ENCODE data around the gene ZBTB7A. TPM values are rescaled to one million over a fixed set of nuclear protein-coding genes. Genes with fewer than 3 reads are reported as not detected.
A peak's percentile ranks its signal among the peaks of the same experiment; 100 is the strongest.

ZBTB7A gene
- total RNA-seq, 6 experiments from 2014 or later, result 19.0 to 38.5 (median 27.7) TPM

DNA sequence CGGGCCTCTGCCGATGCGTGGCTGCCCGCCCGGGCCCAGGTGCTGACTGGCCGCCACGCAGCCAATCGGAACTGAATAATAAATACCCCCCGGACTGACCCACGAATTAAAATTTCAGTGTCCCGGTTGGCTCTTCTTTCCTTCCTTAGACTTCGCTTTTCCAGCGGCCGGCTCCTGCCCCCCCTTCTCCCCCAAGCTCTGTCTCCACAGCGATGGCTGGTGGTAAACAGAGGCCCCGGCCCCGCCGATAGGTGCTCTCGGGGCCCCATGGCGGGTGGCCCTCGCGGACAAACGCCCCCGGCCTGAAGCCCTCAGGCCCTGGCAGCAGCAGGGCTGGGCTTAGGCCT, 2.6 kb downstream of the ZBTB7A start:
- ATAC-seq (no peak), DNase-seq (no peak)
- Histone ChIP-seq H3K27me3 (no peaks in the 10 kb centered on the region), H3K36me3 (no peaks in the 10 kb centered on the region), H3K4me1 (peaks cover 0 to 52% (median 26%) of the 10 kb centered on the region in 4 donors), H3K4me3 (peak overlapping the region; percentile 79 to 95 (median 90)), H3K27ac (peak overlapping the region; percentile 79 to 96 (median 94)), H3K9me3 (no peaks in the 10 kb centered on the region)
- 0% methylated on average over 7 of the region's 24 CpGs for WGBS (ENCODE audit: insufficient coverage, low coverage, low lambda C conversion rate, missing lambda C conversion rate)
- TF ChIP-seq, protein P1, sequence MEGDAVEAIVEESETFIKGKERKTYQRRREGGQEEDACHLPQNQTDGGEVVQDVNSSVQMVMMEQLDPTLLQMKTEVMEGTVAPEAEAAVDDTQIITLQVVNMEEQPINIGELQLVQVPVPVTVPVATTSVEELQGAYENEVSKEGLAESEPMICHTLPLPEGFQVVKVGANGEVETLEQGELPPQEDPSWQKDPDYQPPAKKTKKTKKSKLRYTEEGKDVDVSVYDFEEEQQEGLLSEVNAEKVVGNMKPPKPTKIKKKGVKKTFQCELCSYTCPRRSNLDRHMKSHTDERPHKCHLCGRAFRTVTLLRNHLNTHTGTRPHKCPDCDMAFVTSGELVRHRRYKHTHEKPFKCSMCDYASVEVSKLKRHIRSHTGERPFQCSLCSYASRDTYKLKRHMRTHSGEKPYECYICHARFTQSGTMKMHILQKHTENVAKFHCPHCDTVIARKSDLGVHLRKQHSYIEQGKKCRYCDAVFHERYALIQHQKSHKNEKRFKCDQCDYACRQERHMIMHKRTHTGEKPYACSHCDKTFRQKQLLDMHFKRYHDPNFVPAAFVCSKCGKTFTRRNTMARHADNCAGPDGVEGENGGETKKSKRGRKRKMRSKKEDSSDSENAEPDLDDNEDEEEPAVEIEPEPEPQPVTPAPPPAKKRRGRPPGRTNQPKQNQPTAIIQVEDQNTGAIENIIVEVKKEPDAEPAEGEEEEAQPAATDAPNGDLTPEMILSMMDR (IDR thresholded peaks at IDR 0.05), result no peak
- no peak for TF ChIP-seq POLR2A (IDR thresholded peaks at IDR 0.05)
- intact Hi-C loops (cut with DNase I), result loop anchor here (10.0 kb wide), 2 partner anchors 49 to 59 kb away; partner anchors contain the start of gene PIAS4 (in 1 of the 2)

DNA sequence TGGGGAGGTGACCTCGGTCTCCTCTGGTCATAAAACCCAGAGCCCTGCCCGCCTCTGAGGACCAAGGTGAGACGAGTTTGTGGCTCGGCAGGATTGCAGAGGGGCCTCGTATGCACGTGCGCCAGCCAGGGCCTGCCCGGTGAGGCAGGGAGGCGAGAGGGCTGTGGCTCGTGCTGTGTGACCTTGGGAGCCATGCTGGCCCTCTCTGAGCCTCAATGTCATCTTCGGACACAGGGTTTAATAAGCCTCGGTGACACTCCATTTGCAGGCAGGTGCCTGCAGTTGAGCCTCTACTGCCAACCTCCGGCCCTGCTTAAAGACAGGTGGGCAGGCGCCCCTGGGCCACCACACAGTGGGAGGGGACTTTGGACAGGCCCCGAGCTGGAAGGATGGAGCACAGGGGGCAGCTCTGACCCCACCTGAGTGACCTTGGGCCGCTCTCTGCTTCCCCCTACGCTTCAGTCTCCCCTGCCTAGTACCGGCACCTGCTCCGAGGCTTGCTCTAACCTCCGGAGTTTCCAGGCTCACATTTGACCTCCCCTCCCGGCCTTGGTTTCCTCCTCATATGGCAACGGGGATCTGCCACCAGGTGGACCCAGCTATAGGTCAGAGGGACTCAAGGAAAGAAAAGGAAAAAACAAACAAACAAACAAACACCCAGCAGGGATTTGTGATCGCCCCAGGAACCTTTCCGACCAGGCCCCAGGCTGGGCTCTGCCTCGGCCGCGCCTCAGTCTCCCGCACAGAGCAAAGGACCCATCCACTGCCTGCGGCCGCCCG, 3.1 kb downstream of the ZBTB7A start:
- DNase-seq, result peak in 1 of 3 donors; percentile 58
- WGBS (ENCODE audit: insufficient coverage, low coverage, low lambda C conversion rate, missing lambda C conversion rate), result 15% methylated on average over 17 of the region's 31 CpGs
- Histone ChIP-seq H3K27me3 (no peaks in the 10 kb centered on the region), H3K4me1 (peaks cover 0 to 58% (median 29%) of the 10 kb centered on the region in 4 donors), H3K9me3 (no peaks in the 10 kb centered on the region), H3K36me3 (no peaks in the 10 kb centered on the region), H3K4me3 (peak overlapping the region; percentile 79 to 95 (median 90)), H3K27ac (peak overlapping the region; percentile 79 to 96 (median 94))
- TF ChIP-seq, protein P1 (IDR thresholded peaks at IDR 0.05), result peak in 2 of 4 donors; percentile 17 to 24
- TF ChIP-seq POLR2A (IDR thresholded peaks at IDR 0.05), result no peak
- intact Hi-C loops (cut with DNase I), result loop anchor here (10.0 kb wide), 2 partner anchors 49 to 59 kb away; partner anchors contain the start of gene PIAS4 (in 1 of the 2)
- no peak for ATAC-seq

DNA sequence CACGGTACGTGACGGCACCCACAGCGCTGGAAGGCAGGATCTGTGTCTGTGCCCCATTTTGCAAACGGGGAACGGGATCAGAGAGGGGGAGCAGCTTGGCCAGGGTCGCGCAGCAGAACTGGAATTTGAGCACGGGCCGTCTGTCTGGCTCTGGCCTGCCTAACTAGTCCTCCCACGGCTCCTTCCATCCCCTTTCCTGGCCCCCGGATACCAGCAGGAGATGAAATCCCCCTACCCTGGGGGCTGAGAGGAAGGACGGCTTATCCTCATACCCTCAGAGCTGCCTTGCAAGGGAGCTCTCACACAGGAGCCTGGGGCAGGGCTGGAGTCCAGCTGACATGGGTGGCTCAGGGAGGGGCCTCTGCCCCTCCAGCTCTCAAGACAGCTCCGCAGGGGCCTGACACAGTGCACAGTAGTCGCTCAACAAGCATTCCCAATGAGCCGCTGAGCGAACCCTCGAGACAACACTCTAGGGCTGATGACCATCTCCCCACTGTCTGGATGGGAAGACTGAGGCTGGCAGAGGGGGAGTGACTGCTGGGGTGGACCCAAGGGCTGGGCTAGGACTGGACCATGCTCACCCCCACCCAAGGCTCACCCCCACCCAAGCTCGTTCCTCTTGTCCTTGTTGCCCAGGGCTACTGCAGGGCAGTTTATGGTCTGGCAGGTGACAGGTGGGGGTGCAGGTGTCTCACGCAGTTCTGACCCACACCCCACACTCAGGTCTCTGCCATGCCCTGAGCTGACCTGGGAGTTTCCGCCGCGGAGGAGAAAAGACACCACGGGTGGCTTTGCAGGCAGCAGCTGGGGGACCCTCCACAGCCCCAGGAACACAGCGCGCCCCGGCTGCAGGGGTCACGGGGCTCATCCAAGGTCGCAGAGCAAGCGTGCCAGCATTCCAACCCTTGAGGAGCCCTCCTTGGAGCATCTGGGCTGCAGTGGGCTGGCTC, 4.0 kb downstream of the ZBTB7A start:
- Histone ChIP-seq H3K4me1 (peaks cover 0 to 61% (median 35%) of the 10 kb centered on the region in 4 donors), H3K36me3 (no peaks in the 10 kb centered on the region), H3K27ac (peak overlapping the region; percentile 79 to 94 (median 93)), H3K4me3 (peak overlapping the region; percentile 48 to 95 (median 90)), H3K27me3 (no peaks in the 10 kb centered on the region), H3K9me3 (no peaks in the 10 kb centered on the region)
- DNase-seq, result peak in 1 of 3 donors; percentile 58
- no peak for ATAC-seq
- no CpG with 5 or more reads among the region's 30 CpGs for WGBS (ENCODE audit: insufficient coverage, low coverage, low lambda C conversion rate, missing lambda C conversion rate)
- intact Hi-C loops (cut with DNase I), result loop anchor here (10.0 kb wide), 2 partner anchors 48 to 58 kb away; partner anchors contain the start of gene PIAS4 (in 1 of the 2)
- TF ChIP-seq POLR2A (IDR thresholded peaks at IDR 0.05), result no peak
- TF ChIP-seq, protein P1 (IDR thresholded peaks at IDR 0.05), result no peak

DNA sequence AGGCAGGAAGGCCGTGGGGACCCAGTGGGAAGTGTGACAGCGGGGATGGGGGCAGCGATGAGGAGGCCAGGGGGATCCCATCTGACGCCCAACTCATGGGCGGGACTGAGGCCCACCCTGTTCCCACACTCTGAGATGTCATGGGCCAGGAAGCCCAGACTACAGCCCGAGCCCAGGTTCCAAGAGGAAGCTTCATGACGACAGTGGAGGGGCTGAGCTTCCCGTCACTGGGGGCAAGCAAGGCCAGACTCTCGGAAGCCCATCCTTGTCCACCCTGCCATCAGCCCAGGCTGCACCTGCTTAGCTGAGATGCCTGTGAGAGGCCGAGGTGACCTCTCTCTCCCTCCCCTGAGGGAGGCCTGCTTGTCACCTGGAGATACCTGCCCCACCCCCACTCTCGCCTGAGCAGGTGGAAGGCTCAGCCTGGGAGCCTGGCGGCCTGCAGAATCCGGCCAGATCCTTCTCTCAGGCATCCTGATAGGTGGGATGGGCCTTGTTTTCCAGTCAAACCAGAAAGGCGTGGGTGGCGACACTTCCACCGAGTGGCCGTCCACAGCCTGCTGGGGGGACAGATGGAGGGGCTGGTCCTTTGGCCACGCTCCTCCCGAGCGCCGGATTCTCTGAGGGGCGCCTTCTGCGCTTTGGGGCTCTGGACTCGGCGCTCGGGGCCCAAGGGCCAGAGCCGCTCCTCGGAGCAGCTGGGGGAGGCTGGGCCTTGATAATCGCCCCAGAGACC, 4.8 kb downstream of the ZBTB7A start:
- peak in 2 of 4 donors; percentile 1 to 4 for ATAC-seq
- no peaks in the 10 kb centered on the region for H3K27me3 ChIP-seq
- TF ChIP-seq POLR2A (IDR thresholded peaks at IDR 0.05), result no peak
- TF ChIP-seq, protein P1 (IDR thresholded peaks at IDR 0.05), result no peak
- H3K27ac ChIP-seq, result peak overlapping the region; percentile 86 to 94 (median 93)
- peak; percentile 73 to 81 (median 81) for DNase-seq
- WGBS (ENCODE audit: insufficient coverage, low coverage, low lambda C conversion rate, missing lambda C conversion rate), result 0% methylated on average over 5 of the region's 29 CpGs
- H3K9me3 ChIP-seq, result no peaks in the 10 kb centered on the region
- peaks cover 0 to 66% (median 35%) of the 10 kb centered on the region in 4 donors for H3K4me1 ChIP-seq
- intact Hi-C loops (cut with DNase I), result loop anchor here (10.0 kb wide), 2 partner anchors 47 to 57 kb away; partner anchors contain the start of gene PIAS4 (in 1 of the 2)
- H3K4me3 ChIP-seq, result peak overlapping the region; percentile 33 to 58 (median 48)
- H3K36me3 ChIP-seq, result no peaks in the 10 kb centered on the region

Data from right lobe of liver (tissue), 6 donors.